Astrocyte (in vitro differentiated cells and primary cell): ENCODE data around the gene HNRNPUL1. TPM values are rescaled to one million over a fixed set of nuclear protein-coding genes. Genes with fewer than 3 reads are reported as not detected.
A peak's percentile ranks its signal among the peaks of the same experiment; 100 is the strongest.

Experiments used
- DNase-seq: peaks from one replicate; pipeline ENCODE4 v3.0.0-alpha.2; 2010; ENCODE audit warnings: low read depth
- FAIRE-seq: peaks from 2 replicates; lab custom pipeline; 2011; peaks lifted over from hg19 to GRCh38; lab: Jason Lieb, UNC
- H2AFZ ChIP-seq: 2 replicates; pipeline ENCODE4 v1.6.0; 2012; ENCODE audit warnings: low read depth, low read length, inconsistent platforms
- H3K27ac ChIP-seq: 2 replicates; pipeline ENCODE4 v1.5.1; 2011; ENCODE audit warnings: low read depth, low read length, inconsistent platforms
- H3K27me3 ChIP-seq: 2 replicates; pipeline ENCODE4 v1.6.0; 2011; ENCODE audit warnings: low read length, inconsistent platforms; ENCODE audit not compliant: insufficient read depth
- H3K36me3 ChIP-seq: 2 replicates; pipeline ENCODE4 v1.5.1; 2011; ENCODE audit warnings: low read length, inconsistent platforms; ENCODE audit not compliant: insufficient read depth
- H3K4me1 ChIP-seq: 2 replicates; pipeline ENCODE4 v1.5.1; 2011; ENCODE audit warnings: low read length, inconsistent platforms; ENCODE audit not compliant: insufficient read depth
- H3K4me2 ChIP-seq: 2 replicates; pipeline ENCODE4 v1.6.0; 2012; ENCODE audit warnings: low read length, inconsistent platforms
- H3K4me3 ChIP-seq: 2 replicates; pipeline ENCODE4 v1.5.1; 2011; ENCODE audit warnings: low read depth, mild to moderate bottlenecking, low read length, inconsistent platforms; ENCODE audit not compliant: insufficient read depth
- H3K79me2 ChIP-seq: 2 replicates; pipeline ENCODE4 v1.6.0; 2012; ENCODE audit warnings: mild to moderate bottlenecking, low read length, inconsistent platforms; ENCODE audit not compliant: insufficient read depth
- H3K9ac ChIP-seq: 2 replicates; pipeline ENCODE4 v1.6.0; 2012; ENCODE audit warnings: mild to moderate bottlenecking, low read length, inconsistent platforms
- H3K9me3 ChIP-seq: 2 replicates; pipeline ENCODE4 v1.5.1; 2012; ENCODE audit warnings: low read depth, mild to moderate bottlenecking, low read length, inconsistent platforms; ENCODE audit not compliant: insufficient read depth
- H4K20me1 ChIP-seq: 2 replicates; pipeline ENCODE4 v1.6.0; 2012; ENCODE audit warnings: low read length, inconsistent platforms; ENCODE audit not compliant: insufficient read depth
- H3K27ac Mint-ChIP-seq: one replicate; pipeline ENCODE4 v1.8.0; 2021; ENCODE audit warnings: mild to moderate bottlenecking, mixed read lengths; ENCODE audit not compliant: unreplicated experiment
- H3K27me3 Mint-ChIP-seq: one replicate; pipeline ENCODE4 v1.8.0; 2021; ENCODE audit warnings: low read depth, mixed read lengths; ENCODE audit not compliant: unreplicated experiment
- H3K36me3 Mint-ChIP-seq: one replicate; pipeline ENCODE4 v1.8.0; 2021; ENCODE audit warnings: low read depth, mixed read lengths; ENCODE audit not compliant: unreplicated experiment
- H3K4me1 Mint-ChIP-seq: one replicate; pipeline ENCODE4 v1.8.0; 2021; ENCODE audit warnings: low read depth, mixed read lengths; ENCODE audit not compliant: unreplicated experiment
- H3K4me3 Mint-ChIP-seq: one replicate; pipeline ENCODE4 v1.8.0; 2021; ENCODE audit warnings: mild to moderate bottlenecking, moderate library complexity, mixed read lengths; ENCODE audit not compliant: unreplicated experiment
- H3K9me3 Mint-ChIP-seq: one replicate; pipeline ENCODE4 v1.8.0; 2021; ENCODE audit warnings: mild to moderate bottlenecking, mixed read lengths; ENCODE audit not compliant: unreplicated experiment
- CTCF ChIP-seq: IDR thresholded peaks from 2 replicates; pipeline ENCODE4 v1.5.1; 2011; ENCODE audit warnings: low read depth, mild to moderate bottlenecking, inconsistent platforms, low read length, moderate library complexity; ENCODE audit not compliant: insufficient read depth
- EZH2 ChIP-seq: IDR thresholded peaks from 2 replicates; pipeline ENCODE4 v1.6.1; 2012; ENCODE audit warnings: mild to moderate bottlenecking, low read length, inconsistent platforms; ENCODE audit not compliant: insufficient read depth
- total RNA-seq: library from RNA; stranded (reverse); gene quantifications from 2 replicates; pipeline ENCODE4 v1.2.1, GENCODE V29; 2021

Gene HNRNPUL1
- total RNA-seq, 1 donor from 2014 or later = 174 TPM

- H4K20me1 ChIP-seq = peaks cover 2% of the 10 kb centered on the region
- Mint-ChIP-seq H3K27ac (peak overlapping the region; percentile 97), H3K9me3 (no peaks in the 10 kb centered on the region), H3K36me3 (peaks cover 27% of the 10 kb centered on the region), H3K4me1 (peaks cover 51% of the 10 kb centered on the region), H3K27me3 (no peaks in the 10 kb centered on the region), H3K4me3 (peak overlapping the region; percentile 79)
- H3K27ac ChIP-seq = peak overlapping the region; percentile 98
- H3K4me3 ChIP-seq = peak overlapping the region; percentile 43
- TF ChIP-seq CTCF = no peak
- no peak overlapping the region for H2AFZ ChIP-seq
- H3K9me3 ChIP-seq = no peaks in the 10 kb centered on the region
- peaks cover 70% of the 10 kb centered on the region for H3K79me2 ChIP-seq
- peak overlapping the region; percentile 84 for H3K4me2 ChIP-seq
- H3K4me1 ChIP-seq = peaks cover 64% of the 10 kb centered on the region
- peak overlapping the region; percentile 81 for H3K9ac ChIP-seq
- no peaks in the 10 kb centered on the region for H3K27me3 ChIP-seq
- peaks cover 21% of the 10 kb centered on the region for H3K36me3 ChIP-seq
- peak; percentile 52 for FAIRE-seq
- DNase-seq = peak; percentile 93
Measured at GRCh38 chr19:41223431-41224234, 40.5 kb upstream of the HNRNPUL1 start.

GRCh38 chr19:41224632-41225031 lies 39.5 kb upstream of the HNRNPUL1 start:
- peaks cover 23% of the 10 kb centered on the region for H3K36me3 ChIP-seq
- FAIRE-seq (no peak), DNase-seq (no peak)
- H3K27ac Mint-ChIP-seq = peak overlapping the region; percentile 97
- H3K9me3 Mint-ChIP-seq = no peaks in the 10 kb centered on the region
- no peaks in the 10 kb centered on the region for H3K27me3 Mint-ChIP-seq
- no peak overlapping the region for H3K4me3 ChIP-seq
- TF ChIP-seq EZH2 = no peak
- no peak for TF ChIP-seq CTCF
- H3K36me3 Mint-ChIP-seq = peaks cover 28% of the 10 kb centered on the region
- peaks cover 67% of the 10 kb centered on the region for H3K4me1 ChIP-seq
- peaks cover 2% of the 10 kb centered on the region for H4K20me1 ChIP-seq
- peak overlapping the region; percentile 98 for H3K27ac ChIP-seq
- peak overlapping the region; percentile 81 for H3K9ac ChIP-seq
- no peaks in the 10 kb centered on the region for H3K9me3 ChIP-seq
- no peak overlapping the region for H2AFZ ChIP-seq
- peaks cover 52% of the 10 kb centered on the region for H3K4me1 Mint-ChIP-seq
- H3K4me3 Mint-ChIP-seq = no peak overlapping the region
- peak overlapping the region; percentile 84 for H3K4me2 ChIP-seq
- H3K79me2 ChIP-seq = peaks cover 65% of the 10 kb centered on the region
- no peaks in the 10 kb centered on the region for H3K27me3 ChIP-seq
